GM18502 (cell line): Measurements from ENCODE around the gene RAPGEF4.
"Not testable (repeated sequence)": the region's sequence is repeated elsewhere in the genome, so short reads cannot be mapped to it uniquely, and the experiment has no call there.

Experiments used
- ATAC-seq: cut with Tn5 transposase; IDR thresholded peaks from one replicate; pipeline ENCODE4 v1.9.1; 2021; ENCODE audit warnings: mild to moderate bottlenecking; ENCODE audit not compliant: unreplicated experiment, poor library complexity

RAPGEF4 gene

DNA sequence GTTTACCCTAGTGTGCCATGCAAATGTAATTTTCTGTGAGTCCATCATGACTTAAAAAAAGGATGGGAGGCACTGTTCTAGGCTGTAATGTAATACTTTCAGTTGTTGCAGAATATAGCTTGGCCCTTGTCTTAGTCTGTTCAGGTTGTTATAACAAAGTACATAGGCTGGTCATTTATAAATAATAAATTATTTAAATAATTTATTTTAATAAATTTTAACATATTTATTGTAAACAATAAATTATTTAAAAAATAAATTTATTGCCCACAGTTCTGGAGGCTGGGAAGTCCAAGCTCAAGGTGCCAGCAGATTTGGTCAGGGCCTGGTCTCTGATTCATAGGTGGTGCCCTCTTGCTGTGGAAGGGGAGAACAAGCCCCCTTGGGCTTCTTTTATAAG lies 35.2 kb downstream of the RAPGEF4 start:
- ATAC-seq: no peak

DNA sequence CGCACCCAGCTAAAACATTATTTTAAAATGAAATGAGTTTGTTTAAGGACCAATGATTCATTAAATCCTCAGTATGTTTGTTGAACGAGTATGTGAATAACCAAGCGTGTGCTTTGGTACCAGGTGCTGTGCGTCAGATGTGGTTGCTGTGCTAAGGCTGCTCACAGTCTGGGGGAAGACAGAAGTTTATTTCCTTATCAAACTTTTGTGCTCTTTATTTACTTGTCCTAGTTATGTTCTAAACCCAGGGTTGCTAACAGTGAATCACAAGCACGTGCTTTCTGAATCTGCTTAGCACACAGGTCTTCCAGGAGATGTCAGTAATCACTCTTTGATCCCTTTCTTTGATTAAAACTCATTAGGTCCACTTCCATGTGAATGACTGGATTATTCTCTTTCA lies 37.0 kb downstream of the RAPGEF4 start:
- ATAC-seq: no peak

DNA sequence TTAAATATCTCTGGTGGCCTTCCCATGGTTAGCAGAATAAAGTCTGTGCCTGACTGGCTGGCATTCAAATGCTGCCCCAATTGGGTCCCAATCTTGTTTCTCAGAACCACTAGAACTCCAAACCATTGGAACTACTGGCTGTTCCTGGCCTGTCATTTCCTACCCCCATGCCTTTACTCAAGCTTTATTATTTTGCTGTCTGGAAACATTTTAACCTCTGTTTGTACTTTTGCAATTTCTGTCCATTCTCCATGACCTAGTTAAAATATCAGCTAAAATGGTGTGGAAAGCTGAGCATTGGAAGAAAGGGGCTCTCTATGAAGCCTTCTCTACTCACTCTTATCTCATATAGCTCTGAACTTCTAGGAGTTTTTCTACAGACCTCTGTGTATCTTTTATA lies 38.7 kb downstream of the RAPGEF4 start:
- no peak for ATAC-seq

DNA sequence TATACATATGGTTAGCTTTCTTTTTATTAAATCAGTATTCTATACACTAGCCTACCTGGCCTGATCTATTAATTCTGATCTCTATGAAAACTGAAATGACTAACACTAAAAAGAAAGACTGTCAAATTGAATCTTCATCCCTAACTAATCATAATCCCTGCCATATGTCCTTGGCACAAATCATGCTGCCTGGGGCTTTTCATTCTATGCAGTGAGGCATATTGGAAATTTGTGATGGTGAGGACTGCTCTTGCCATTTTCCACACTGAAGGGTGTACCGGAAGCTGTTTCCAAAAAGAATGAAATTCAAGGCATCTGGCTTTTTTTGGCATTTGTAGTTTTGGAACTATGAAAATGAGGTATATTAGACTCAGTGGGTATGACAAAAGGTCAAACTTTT lies 39.7 kb downstream of the RAPGEF4 start:
- ATAC-seq: no peak

DNA sequence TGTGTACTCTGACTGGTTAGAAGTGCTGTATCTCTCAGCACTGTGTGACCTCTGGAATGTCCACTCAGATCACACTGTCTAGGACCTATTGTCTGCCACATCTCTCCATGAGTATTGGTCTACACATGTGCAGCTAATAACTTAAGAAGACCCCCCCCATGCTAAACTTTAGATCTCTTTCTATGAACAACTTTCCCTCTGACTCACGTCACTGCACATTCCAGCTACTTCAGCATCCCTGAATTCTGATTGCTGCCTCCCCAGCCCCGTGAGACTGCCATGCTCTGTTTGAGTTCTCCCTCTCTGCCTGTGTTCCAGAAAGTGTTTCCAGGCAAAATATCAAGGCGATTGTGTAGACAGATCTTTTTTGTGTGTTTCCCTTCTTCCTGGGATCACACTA lies 41.8 kb downstream of the RAPGEF4 start:
- no peak for ATAC-seq

DNA sequence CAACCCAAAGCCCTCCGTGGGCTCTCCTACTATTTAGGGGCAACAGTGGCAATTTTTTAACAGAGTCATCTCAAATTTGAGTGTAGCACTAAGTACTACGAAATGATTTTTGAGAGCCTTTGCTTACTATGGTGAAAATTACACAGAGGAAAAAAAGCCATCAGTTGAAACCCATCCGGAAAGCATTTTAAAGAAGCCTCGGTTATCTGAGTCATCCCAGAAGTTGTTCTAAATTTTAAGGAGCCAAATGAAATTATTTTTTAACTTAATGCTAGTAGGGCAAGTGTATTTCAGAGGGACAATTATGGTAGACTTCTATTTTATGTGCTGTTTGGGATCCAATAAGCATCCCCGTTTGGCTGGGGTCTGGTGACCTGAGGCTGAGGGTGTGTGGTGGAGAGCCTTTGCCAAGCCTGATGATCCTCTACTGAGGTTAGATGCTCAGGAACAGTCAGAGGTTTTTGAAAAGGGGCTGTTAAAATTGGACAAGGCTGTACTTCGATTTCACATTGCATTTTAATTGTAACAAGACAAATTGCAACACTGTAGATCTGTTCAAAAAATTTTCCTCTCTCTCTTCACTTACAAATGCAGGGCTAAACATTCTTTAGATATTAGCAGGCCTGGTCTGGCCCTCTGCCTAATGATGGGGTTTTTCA lies 47.0 kb downstream of the RAPGEF4 start:
- ATAC-seq: no peak

DNA sequence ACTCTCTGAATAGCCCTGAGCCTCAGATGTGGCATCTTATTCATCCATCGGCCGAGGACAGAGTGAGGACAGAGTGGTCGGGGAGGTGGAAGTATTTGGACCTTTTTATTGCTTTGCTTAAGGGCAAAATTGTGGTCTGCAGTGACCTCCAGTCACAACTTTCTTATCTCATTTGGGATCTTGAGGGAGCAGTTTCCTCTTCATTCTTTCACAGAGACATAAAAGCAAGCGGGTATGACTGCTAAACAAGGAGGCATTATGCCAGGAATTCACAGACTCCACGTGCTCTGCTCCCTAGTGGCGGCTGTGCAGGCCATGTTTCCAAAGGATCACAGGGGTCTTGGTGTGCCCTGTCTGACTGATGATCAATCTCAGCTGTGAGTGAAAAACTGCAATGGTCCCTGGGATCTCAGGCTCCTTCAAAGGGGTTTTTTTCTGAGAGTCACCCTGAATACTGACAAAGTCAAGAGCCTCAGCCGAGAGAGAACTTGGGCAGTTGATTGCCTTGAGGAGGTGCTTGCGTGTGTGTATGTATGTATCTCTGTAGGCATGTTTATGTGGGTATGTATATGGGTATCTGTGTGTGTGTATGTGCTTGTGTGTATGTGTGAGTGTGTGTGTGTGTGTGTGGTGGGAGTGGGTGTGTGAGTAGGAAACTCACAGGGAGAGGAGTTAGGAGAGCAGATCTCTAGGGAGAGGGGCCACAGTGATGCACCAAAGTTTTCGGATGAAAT lies 47.7 kb downstream of the RAPGEF4 start:
- ATAC-seq: no peak

DNA sequence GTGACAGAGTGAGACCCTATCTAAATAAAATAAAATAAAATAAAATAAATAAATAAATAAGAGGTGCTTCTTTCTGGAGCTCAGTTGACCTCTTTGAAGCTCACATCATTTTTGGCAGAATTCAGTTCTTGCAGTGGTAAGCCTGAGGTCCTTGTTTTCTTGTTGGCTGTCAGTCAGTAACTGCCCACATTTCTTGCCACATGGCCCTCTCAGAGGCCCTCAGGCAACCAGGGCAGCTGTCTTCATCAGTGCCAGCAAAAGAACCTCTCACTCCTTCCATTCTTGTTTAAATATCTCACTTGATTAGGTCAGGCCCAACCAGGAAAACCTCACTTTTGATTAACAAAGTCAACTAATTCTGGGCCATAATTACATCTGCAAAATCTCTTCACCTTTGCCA lies 53.2 kb downstream of the RAPGEF4 start:
- ATAC-seq: no peak

DNA sequence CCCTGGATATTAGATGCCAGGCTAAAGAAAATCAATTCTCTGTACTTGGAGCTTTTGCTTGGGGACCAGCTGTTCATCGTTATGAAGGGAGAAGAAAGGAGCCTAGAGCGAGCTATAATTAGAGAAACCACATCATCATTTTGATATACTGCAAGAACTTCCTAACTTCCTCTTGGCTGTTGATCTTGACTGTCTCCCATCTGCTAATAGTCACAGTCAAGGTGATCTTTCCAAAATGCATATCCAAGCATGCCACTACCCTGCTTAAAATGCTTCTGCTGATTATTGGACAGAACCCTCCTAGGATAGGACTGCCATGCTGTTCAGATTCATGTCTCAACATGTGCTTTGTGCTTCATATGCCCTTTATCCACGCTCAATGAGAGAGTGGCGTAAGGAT lies 54.8 kb downstream of the RAPGEF4 start:
- ATAC-seq: no peak

DNA sequence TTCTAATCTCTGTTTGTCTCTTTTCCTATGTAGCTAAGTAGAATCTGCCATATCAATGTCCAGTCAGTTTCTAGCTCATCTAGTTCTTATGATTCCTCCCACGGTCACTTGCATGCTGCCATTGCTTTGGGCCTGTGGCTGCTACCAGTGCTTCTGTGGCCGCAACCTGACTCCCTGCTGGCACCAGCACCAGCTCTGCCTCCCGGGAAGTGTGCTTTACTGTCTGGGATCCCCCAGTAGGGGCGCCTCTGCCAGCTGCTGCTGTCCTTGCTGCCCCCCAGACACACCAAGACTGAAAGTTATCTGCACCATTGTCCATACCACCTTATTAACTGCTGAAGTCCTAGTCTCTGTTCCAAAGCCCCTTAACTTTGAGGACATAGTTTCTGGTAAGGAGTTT lies 56.3 kb downstream of the RAPGEF4 start:
- no peak for ATAC-seq

DNA sequence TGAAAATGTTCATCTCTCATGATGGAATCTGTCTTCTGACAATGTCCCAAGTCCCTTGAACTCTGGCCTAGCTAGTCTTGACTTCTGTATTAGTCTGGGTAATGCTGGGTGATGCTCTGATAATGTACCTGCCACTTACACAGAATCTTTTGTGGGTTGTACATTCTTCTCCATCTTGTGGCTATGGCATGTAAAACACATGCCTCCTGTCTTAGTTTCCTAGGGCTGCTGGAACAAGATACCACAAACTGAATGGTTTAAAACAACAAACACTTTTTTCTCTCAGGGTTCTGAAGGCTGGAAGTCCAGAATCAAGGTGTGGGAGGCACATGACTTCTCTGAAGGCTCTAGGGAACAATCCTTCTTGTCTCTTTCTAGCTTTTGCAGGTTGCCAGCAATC lies 57.1 kb downstream of the RAPGEF4 start:
- ATAC-seq: no peak

DNA sequence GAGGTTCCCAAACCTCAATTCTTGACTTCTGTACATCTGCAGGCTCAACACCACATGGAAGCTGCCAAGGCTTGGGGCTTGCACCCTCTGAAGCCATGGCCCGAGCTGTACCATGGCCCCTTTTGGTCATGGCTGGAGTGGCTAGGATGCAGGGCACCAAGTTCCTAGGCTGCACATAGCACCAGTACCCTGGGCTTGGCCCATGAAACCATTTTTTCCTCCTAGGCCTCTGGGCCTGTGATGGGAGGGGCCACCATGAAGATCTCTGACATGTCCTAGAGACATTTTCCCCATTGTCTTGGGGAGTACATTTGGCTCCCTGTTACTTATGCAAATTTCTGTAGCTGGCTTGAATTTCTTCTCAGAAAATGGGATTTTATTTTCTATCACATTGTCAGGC lies 67.7 kb downstream of the RAPGEF4 start:
- ATAC-seq: not testable (repeated sequence)

DNA sequence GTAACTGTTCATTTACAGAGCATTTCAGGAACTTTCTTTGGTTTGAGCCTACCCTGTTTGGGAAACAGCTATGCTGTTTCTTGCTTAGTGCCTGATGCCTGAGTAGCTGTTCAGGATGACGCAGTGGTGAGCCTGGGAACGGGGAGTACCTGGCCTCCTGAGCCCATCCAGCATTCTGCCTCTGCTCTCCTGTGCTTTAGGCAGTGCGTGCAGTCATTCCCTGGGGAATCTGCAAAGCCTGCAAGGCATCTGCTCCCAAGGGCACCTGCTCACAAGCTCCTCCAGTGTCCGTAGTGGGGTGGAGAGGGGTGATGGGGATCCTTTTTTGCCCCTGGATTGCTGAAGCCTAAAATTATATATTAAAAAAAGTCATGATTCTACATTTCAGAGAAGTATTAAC lies 68.8 kb downstream of the RAPGEF4 start:
- no peak for ATAC-seq

DNA sequence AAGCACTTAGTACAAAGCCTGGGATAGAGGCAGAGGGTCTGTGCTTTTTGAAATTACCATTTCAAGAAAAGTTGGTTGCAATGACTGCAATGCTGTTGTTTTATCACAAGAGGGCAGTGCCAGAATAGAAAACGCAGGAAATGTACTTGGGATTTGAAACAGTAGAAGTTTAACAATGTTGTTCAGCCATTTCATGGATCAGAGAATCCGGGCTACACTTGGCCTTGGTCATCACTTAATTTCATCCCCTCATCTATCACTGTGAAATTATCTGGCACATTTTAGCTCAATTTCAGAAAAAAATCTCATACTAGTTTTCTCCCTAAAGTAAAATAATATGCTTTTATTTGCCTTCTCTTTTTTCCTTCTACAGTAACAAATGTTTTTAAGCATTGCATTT lies 70.8 kb downstream of the RAPGEF4 start:
- no peak for ATAC-seq

DNA sequence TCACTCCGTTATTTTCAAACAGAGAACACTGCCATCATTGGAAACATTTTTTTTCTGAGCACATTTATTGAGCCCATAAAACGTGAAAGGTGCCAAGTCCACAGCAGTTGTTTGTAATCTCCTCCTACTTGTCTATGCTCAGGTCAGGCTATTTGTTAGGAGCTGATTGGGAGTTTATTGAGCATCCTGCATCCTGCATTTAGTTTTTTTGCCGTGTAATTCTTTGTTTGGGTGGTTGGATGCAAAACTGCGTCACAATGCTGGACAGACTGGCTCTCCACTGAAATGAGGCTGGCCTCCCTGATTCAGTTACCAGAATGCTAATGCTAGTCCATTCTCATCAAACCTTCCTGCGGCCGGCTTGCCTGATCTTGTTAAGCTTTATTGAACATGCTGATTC lies 71.4 kb downstream of the RAPGEF4 start:
- ATAC-seq: no peak

DNA sequence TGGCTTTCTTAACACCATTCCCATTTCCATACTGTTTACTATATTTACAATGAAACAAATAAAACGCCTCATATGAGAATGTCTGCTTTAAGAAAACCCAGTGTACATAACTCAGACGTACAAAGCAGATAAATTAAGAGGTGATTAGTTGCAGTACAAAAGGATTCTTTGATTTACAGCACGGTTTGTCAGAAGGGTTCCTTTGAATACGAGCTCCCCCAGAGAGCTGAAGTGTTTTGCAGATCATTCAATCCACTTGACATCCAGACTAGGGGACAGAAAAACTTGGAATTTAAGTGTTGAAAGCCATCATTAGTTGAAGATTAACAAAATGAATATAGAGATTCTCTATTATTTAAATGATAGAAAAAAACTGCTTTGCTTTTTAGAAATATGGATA lies 72.5 kb downstream of the RAPGEF4 start:
- ATAC-seq: no peak

DNA sequence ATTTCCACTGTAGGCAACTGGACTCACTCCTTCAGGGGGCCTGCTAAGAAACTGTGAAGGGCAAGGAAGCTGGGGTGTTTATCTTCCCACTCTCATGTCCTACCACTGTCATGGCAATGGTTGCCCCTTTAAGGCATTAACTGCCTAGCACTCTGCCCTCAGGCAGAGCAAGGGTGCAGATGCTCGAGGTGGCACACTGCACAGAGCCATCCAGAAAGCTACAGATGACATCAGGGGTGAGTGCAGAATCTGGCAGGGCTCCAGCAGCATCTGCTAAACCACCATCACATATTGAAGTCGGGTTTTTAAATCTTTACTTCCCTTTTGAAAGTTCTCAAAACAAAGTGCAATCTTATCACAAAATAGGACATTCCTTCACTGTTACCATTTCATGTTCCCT lies 75.4 kb downstream of the RAPGEF4 start:
- no peak for ATAC-seq

DNA sequence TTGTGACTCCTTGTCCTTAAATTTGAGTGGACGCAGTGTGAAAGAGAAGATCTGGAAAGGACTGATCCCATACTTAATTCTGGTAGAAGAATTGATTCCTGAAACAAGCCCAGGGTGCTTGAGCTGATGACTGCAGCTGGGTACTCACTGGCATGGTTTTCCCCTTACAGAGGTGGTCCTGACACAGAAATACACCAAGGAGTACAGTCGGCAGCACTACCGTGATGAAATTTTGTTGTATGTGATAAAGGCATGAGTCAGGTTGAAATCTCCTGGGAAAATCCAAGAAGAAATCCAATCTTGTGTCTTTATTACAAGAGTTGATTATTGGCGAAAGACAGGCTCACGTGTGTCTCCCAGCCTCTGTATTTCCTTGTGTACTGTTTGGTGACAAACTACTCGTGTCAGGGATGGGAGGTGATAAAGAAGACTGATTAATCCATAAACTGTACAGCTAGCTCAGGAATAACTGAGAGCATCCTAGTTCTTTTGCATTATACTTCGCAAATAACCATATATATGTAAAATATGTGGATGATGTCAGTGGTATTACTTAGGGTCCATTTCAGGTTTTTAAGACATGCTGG lies 76.6 kb downstream of the RAPGEF4 start:
- no peak for ATAC-seq

DNA sequence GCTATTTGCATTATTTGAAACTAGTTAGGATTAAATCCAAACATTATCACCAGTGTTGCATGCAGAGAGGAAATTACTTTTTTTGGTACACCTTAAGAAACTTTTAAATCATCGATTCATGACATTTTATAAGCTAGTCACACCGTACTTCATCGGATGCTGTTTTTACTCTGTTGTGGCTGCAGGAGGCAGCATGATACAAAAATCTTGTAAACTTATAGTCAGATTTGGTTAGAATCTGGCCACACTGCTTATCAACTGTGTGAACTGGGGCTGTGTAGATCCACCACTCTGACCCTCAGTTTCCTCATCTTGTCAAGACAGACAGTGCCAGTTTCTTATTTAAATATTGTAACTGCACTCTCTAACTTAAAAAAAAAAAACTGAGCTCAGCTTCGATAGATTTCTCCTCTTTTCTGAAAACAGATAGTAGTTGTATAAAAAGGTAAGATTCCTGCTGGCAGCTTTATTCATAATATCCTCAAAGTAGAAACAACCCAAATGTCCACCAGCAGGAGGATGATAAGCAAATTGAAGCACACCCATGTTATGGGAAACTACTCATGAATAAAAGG lies 77.8 kb downstream of the RAPGEF4 start:
- no peak for ATAC-seq

DNA sequence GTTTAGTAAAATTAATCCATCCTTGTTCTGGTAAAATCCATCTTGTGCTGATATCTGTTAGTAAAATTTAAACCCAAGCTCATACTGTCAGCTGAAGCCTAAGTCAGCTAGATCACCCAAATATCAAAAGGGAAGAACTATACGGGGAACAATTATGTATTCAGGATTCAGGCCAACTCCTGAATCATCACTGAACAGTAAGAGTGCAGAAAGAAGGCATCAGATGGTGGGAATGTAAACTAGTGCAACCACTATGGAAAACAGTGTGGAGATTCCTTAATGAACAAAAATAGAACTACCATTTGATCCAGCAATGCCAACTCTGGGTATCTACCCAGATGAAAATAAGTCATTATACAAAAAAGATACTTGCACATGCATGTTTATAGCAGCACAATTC lies 81.8 kb downstream of the RAPGEF4 start:
- ATAC-seq: no peak

DNA sequence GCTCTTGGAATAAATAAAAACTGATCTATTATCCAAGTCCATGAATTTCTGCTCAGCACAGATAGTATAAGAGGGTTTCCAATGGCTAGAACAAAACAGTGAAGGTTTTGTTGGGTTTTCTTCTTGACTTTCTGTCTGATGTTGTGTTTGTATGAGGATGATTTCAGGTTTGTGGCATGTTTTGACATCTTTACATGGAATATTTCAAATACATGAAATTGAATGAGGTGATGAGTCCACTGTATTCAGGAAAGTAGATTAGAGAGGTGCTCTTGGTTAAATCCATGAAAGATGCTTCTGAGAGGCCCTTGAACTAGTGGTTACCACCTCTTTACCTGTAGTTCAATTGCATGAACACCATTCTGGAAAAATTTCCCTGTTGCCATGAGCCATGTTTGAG lies 84.3 kb downstream of the RAPGEF4 start:
- ATAC-seq: no peak
